ENCODE measurements around the gene MAPK8. TPM values are rescaled to one million over a fixed set of nuclear protein-coding genes. Genes with fewer than 3 reads are reported as not detected.

The MAPK8 gene
- polyA plus RNA-seq, 2 of the 4 experiments (the other 2 are of a cell fraction) = 29.6 to 71.4 TPM

- no peak overlapping the region for H3K4me2 ChIP-seq
- H3K27ac ChIP-seq = no peak overlapping the region
- peaks cover 12% of the 10 kb centered on the region; the same call in 2 of the 3 replicates for H3K4me1 ChIP-seq
- H3K9me3 ChIP-seq = peaks cover 11% of the 10 kb centered on the region
- ATAC-seq (no peak), DNase-seq (ENCODE audit: low read depth in 1 of 2, low spot score in 1 of 2) (peak in 1 of 2 experiments; percentile 6), FAIRE-seq (no peak)
- 96% methylated on average over 3 of the region's 3 CpGs for WGBS (ENCODE audit: missing lambda C conversion rate)
- CTCF ChIA-PET = no interaction called here
- POLR2A ChIA-PET = no interaction called here
- no peak for TF ChIP-seq ZFP36 (IDR thresholded peaks at IDR 0.05; ENCODE audit: borderline replicate concordance, partially characterized antibody)
- no peak for TF ChIP-seq HOXA7 (CRISPR knock-in tag; IDR thresholded peaks at IDR 0.05)
- H3K4me3 ChIP-seq = no peak overlapping the region
These were observed 105.6 kb downstream of the MAPK8 start for GRCh38 chr10:48412081-48412480.

- Histone ChIP-seq H3K4me2 (no peak overlapping the region), H3K4me3 (no peak overlapping the region), H3K9me3 (peaks cover 11% of the 10 kb centered on the region), H3K4me1 (peaks cover 17% of the 10 kb centered on the region; the same call in 2 of the 3 replicates), H3K27ac (no peak overlapping the region)
- ATAC-seq (no peak), DNase-seq (ENCODE audit: low read depth in 1 of 2, low spot score in 1 of 2) (no peak), FAIRE-seq (no peak)
- ChIA-PET POLR2A (no interaction called here), CTCF (no interaction called here)
- TF ChIP-seq MAX (IDR thresholded peaks at IDR 0.05) (no peak), RARB (CRISPR knock-in tag; IDR thresholded peaks at IDR 0.05) (no peak), KDM1A (IDR thresholded peaks at IDR 0.05; ENCODE audit: low read depth) (no peak), NPAS2 (CRISPR knock-in tag; IDR thresholded peaks at IDR 0.05; ENCODE audit: borderline replicate concordance) (no peak), ZNF302 (CRISPR knock-in tag; IDR thresholded peaks at IDR 0.05) (no peak), POLR2A (IDR thresholded peaks at IDR 0.05; ENCODE audit: low read length) (no peak), CHD4 (IDR thresholded peaks at IDR 0.05; ENCODE audit: borderline replicate concordance) (no peak), TP53 (CRISPR knock-in tag; IDR thresholded peaks at IDR 0.05) (no peak), NFE2L2 (conservative IDR thresholded peaks at IDR 0.05; ENCODE audit: low read length) (no peak), ZFP36 (IDR thresholded peaks at IDR 0.05; ENCODE audit: borderline replicate concordance, partially characterized antibody) (no peak), NR3C1 (IDR thresholded peaks at IDR 0.05) (no peak), EHMT2 (IDR thresholded peaks at IDR 0.05; ENCODE audit: low read depth) (no peak), HDAC2 (IDR thresholded peaks at IDR 0.05) (no peak), SMC3 (IDR thresholded peaks at IDR 0.05) (no peak), ZSCAN20 (CRISPR knock-in tag; IDR thresholded peaks at IDR 0.05) (no peak), RNF2 (IDR thresholded peaks at IDR 0.05; ENCODE audit: borderline replicate concordance, low read depth) (no peak), JUNB (IDR thresholded peaks at IDR 0.05) (no peak), EHF (CRISPR knock-in tag; IDR thresholded peaks at IDR 0.05) (no peak), RFX5 (IDR thresholded peaks at IDR 0.05) (no peak), HES2 (IDR thresholded peaks at IDR 0.05) (no peak)
- 95% methylated on average over 4 of the region's 4 CpGs for WGBS (ENCODE audit: missing lambda C conversion rate)
These were observed 106.5 kb downstream of the MAPK8 start for GRCh38 chr10:48412933-48413332.

- 98% methylated on average over 1 of the region's 1 CpG for WGBS (ENCODE audit: missing lambda C conversion rate)
- H3K27ac ChIP-seq = no peak overlapping the region
- ATAC-seq = no peak
- ChIA-PET POLR2A (no interaction called here), CTCF (no interaction called here)
- TF ChIP-seq RCOR1 (IDR thresholded peaks at IDR 0.05; ENCODE audit: low read depth, low read length) (no peak), HOXB5 (CRISPR knock-in tag; IDR thresholded peaks at IDR 0.05) (no peak), RFX5 (IDR thresholded peaks at IDR 0.05) (no peak), EHF (CRISPR knock-in tag; IDR thresholded peaks at IDR 0.05) (no peak), CHD4 (IDR thresholded peaks at IDR 0.05; ENCODE audit: borderline replicate concordance) (no peak), ZSCAN20 (CRISPR knock-in tag; IDR thresholded peaks at IDR 0.05) (no peak), HEYL (CRISPR knock-in tag; IDR thresholded peaks at IDR 0.05) (no peak), CBX8 (IDR thresholded peaks at IDR 0.05) (no peak), FOSL2 (IDR thresholded peaks at IDR 0.05) (no peak), FOSL2 (CRISPR knock-in tag; IDR thresholded peaks at IDR 0.05) (no peak), ZC3H11A (IDR thresholded peaks at IDR 0.05) (no peak), HDAC2 (IDR thresholded peaks at IDR 0.05) (no peak), EHMT2 (IDR thresholded peaks at IDR 0.05; ENCODE audit: low read depth) (no peak), BHLHE40 (IDR thresholded peaks at IDR 0.05; ENCODE audit: low read depth, low read length) (no peak), POLR2AphosphoS2 (conservative IDR thresholded peaks at IDR 0.05; ENCODE audit: low read length) (no peak), JUN (IDR thresholded peaks at IDR 0.05) (no peak)
- peaks cover 11% of the 10 kb centered on the region for H3K9me3 ChIP-seq
- H3K4me2 ChIP-seq = no peak overlapping the region
- peaks cover 17% of the 10 kb centered on the region; the same call in 2 of the 3 replicates for H3K4me1 ChIP-seq
- DNase-seq (ENCODE audit: low read depth in 1 of 2, low spot score in 1 of 2) = no peak
- FAIRE-seq = no peak
- H3K4me3 ChIP-seq = no peak overlapping the region
These were observed 107.7 kb downstream of the MAPK8 start for GRCh38 chr10:48414160-48414559.

Data from A549 (cell line).